WTC11 (cell line): ENCODE measurements around the gene ZNF19. TPM values are rescaled to one million over a fixed set of nuclear protein-coding genes. Genes with fewer than 3 reads are reported as not detected.

ENCODE experiments used
- ATAC-seq: fragments of 200-7000 bp; cut with Tn5 transposase; 2 replicates; pipeline ENCODE4 v1.10.0; 2021; ENCODE audit warnings: mild to moderate bottlenecking, moderate library complexity
- CTCF ChIA-PET: fragments of 300-600 bp; sonication (Branson Sonifier 250); formaldehyde crosslinking; loops from one replicate; lab custom pipeline; 2021; ENCODE audit warnings: antibody characterized with exemption; lab: Charles Lee
- POLR2A ChIA-PET: fragments of 350-600 bp; sonication (Branson Sonifier 250); formaldehyde crosslinking; loops from one replicate; lab custom pipeline; 2021; ENCODE audit warnings: antibody characterized with exemption; lab: Charles Lee
- DNase-seq: peaks from one replicate; pipeline ENCODE4 v3.0.0; 2021; ENCODE audit warnings: low spot score
- H3K27ac Mint-ChIP-seq: 2 replicates; pipeline ENCODE4 v1.8.0; 2021; ENCODE audit warnings: mixed read lengths
- H3K27me3 Mint-ChIP-seq: 2 replicates; pipeline ENCODE4 v1.8.0; 2021; ENCODE audit warnings: low read depth, mild to moderate bottlenecking, moderate library complexity, mixed read lengths
- H3K36me3 Mint-ChIP-seq: 2 replicates; pipeline ENCODE4 v1.8.0; 2021; ENCODE audit warnings: mixed read lengths
- H3K4me1 Mint-ChIP-seq: 2 replicates; pipeline ENCODE4 v1.8.0; 2022; ENCODE audit warnings: mixed read lengths
- H3K4me3 Mint-ChIP-seq: 2 replicates; pipeline ENCODE4 v1.8.0; 2021; ENCODE audit warnings: mild to moderate bottlenecking, moderate library complexity, mixed read lengths
- H3K9me3 Mint-ChIP-seq: 2 replicates; pipeline ENCODE4 v1.8.0; 2021; ENCODE audit warnings: mixed read lengths
- GRHL2 ChIP-seq: fragments of 250-450 bp; sonication (Bioruptor Pico); IDR thresholded peaks from 2 replicates; pipeline ENCODE4 v1.8.0; 2022; ENCODE audit warnings: mild to moderate bottlenecking, moderate library complexity; ENCODE audit not compliant: insufficient replicate concordance, severe bottlenecking
- GTF2I ChIP-seq: fragments of 250-450 bp; sonication (Bioruptor Pico); conservative IDR thresholded peaks from 2 replicates; pipeline ENCODE4 v1.4.0; 2021; ENCODE audit warnings: mild to moderate bottlenecking
- JAZF1 ChIP-seq: fragments of 250-450 bp; sonication (Bioruptor Pico); IDR thresholded peaks from 2 replicates; pipeline ENCODE4 v1.9.0; 2021; ENCODE audit warnings: moderate library complexity, mild to moderate bottlenecking, inconsistent platforms
- MYBL2 ChIP-seq: sonication (generic); formaldehyde crosslinking; IDR thresholded peaks from 2 replicates; pipeline ENCODE4 v1.8.1; 2023; ENCODE audit warnings: mild to moderate bottlenecking, moderate library complexity, missing genetic modification reagents
- NFE2L1 ChIP-seq: sonication (generic); formaldehyde crosslinking; IDR thresholded peaks from 2 replicates; pipeline ENCODE4 v1.8.1; 2023; ENCODE audit warnings: missing genetic modification reagents
- NR2C2 ChIP-seq: sonication (generic); formaldehyde crosslinking; IDR thresholded peaks from 2 replicates; pipeline ENCODE4 v1.8.0; 2022; ENCODE audit warnings: mild to moderate bottlenecking, missing genetic modification reagents
- SOX15 ChIP-seq: fragments of 250-450 bp; sonication (Bioruptor Pico); IDR thresholded peaks from 2 replicates; pipeline ENCODE4 v1.9.0; 2021; ENCODE audit warnings: mild to moderate bottlenecking
- TEAD1 ChIP-seq: sonication (generic); formaldehyde crosslinking; IDR thresholded peaks from 2 replicates; pipeline ENCODE4 v1.8.0; 2022; ENCODE audit warnings: mild to moderate bottlenecking, missing genetic modification reagents
- ZNF121 ChIP-seq: sonication (generic); formaldehyde crosslinking; IDR thresholded peaks from 2 replicates; pipeline ENCODE4 v1.8.0; 2023; ENCODE audit warnings: missing genetic modification reagents
- ZNF263 ChIP-seq: sonication (generic); formaldehyde crosslinking; IDR thresholded peaks from 2 replicates; pipeline ENCODE4 v1.8.1; 2022; ENCODE audit warnings: low read depth, mild to moderate bottlenecking, moderate library complexity, missing genetic modification reagents
- ZNF423 ChIP-seq: fragments of 250-450 bp; sonication (Bioruptor Pico); IDR thresholded peaks from 2 replicates; pipeline ENCODE4 v2.1.2; 2022; ENCODE audit warnings: mild to moderate bottlenecking, moderate library complexity
- ZNF671 ChIP-seq: fragments of 250-450 bp; sonication (Bioruptor Pico); IDR thresholded peaks from 2 replicates; pipeline ENCODE4 v1.8.0; 2021; ENCODE audit warnings: mild to moderate bottlenecking
- total RNA-seq: library from RNA; stranded (reverse); gene quantifications from 3 replicates; pipeline ENCODE4 v1.2.3, GENCODE V29; 2021
- TF ChIP-seq, protein P1 (sequence below): sonication (generic); formaldehyde crosslinking; IDR thresholded peaks from 2 replicates; pipeline ENCODE4 v1.8.0; 2022; ENCODE audit warnings: mild to moderate bottlenecking, missing genetic modification reagents
- TF ChIP-seq, protein P2 (sequence below): sonication (generic); formaldehyde crosslinking; IDR thresholded peaks from 2 replicates; pipeline ENCODE4 v1.8.1; 2022; ENCODE audit warnings: mild to moderate bottlenecking, moderate library complexity, missing genetic modification reagents
- TF ChIP-seq, protein P3 (sequence below): sonication (generic); formaldehyde crosslinking; IDR thresholded peaks from 2 replicates; pipeline ENCODE4 v1.8.1; 2022; ENCODE audit warnings: low read depth, mild to moderate bottlenecking, moderate library complexity, missing genetic modification reagents, borderline replicate concordance
- TF ChIP-seq, protein P4 (sequence below): fragments of 200-600 bp; IDR thresholded peaks from 2 replicates; pipeline ENCODE4 v1.8.0; 2022; ENCODE audit warnings: antibody characterized with exemption

ZNF19 gene
- total RNA-seq, 1 experiment from 2014 or later: 4.3 TPM

DNA sequence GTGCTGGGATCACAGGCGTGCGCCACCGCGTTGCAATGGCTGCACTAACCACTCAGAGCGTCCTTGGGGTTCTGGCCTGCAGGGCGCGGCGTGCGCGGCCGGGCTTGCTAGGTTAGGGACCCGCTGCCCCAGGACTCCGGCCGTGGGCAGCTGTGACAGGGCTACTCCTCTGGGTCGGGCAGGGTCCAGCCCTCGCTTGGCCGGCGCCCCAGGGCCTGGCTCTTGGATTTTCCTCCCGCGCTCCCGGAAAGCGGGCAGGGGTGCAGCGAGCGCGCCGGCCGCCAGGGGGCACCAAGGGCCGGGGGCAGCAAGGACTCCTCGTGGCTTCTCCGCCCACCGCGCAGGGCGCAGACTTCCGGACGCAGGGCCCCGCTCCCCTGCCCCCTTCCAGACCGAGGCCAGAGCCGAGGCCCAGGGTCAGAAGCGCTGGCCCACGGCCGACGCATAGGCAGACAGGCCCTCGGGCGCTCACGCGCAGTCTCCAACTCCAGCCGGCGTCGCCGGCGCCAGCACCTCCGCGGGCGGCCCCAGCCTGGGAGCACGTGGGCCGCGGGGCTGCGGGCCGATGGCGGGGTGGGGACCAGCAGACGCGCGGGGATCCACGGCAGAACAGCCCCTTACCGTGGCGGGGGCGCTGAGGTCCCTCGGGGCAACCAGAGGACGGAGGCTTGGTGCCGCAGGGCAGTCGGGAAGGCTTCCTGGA lies 47.6 kb downstream of the ZNF19 start (continued):
- TF ChIP-seq ZNF263 (CRISPR knock-in tag) (peak; percentile 41; the same call in 1 of the 2 replicates), GTF2I (CRISPR knock-in tag) (no peak), MYBL2 (CRISPR knock-in tag) (no peak), JAZF1 (CRISPR knock-in tag) (no peak)
- TF ChIP-seq, protein P1, sequence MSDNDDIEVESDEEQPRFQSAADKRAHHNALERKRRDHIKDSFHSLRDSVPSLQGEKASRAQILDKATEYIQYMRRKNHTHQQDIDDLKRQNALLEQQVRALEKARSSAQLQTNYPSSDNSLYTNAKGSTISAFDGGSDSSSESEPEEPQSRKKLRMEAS (CRISPR knock-in tag): peak; percentile 71; the same call in 1 of the 2 replicates
- TF ChIP-seq, protein P2, sequence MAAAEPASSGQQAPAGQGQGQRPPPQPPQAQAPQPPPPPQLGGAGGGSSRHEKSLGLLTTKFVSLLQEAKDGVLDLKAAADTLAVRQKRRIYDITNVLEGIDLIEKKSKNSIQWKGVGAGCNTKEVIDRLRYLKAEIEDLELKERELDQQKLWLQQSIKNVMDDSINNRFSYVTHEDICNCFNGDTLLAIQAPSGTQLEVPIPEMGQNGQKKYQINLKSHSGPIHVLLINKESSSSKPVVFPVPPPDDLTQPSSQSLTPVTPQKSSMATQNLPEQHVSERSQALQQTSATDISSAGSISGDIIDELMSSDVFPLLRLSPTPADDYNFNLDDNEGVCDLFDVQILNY (CRISPR knock-in tag): 0 out of 2 replicates have a peak, but pooled peaks have one; percentile 27

DNA sequence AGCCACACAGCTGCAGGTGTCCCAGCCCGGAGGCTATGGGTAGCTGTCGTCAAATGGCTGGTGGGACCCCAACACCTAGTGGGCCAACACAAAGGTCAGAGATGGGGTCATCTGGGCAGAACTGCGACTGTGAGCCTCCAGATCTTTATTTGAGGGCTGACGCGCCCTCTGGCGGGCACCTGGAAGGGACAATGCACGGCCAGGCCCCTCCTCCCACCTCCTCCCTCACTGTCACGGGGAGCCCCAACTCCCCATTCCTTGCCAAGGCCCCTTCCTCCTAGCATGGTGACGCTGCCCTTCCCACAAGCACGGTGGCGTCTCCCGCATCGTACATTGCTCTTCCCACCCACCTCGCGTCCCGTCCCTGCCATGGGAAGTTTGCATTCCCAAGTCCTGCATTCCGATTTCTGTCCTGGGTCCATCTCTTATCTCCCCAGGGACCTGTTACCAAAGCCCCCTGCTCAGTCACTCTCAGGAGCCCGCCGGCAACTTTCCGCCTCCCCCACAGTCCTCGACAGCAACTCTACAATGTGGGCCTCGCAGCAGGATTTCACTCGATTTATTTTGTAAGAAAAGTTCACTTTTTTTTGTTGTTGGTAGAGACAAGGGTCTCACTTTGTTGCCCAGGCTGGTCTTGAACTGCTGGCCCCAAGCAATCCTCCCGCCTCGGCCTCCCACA lies 48.3 kb downstream of the ZNF19 start:
- ChIA-PET CTCF (interaction anchor here (0.6 to 1.8 kb wide), 6 partner anchors 11 to 113 kb away, joined by 3 to 12 read pairs (median 5); no protein-coding TSS in a partner anchor), POLR2A (no interaction called here)
- TF ChIP-seq ZNF671 (CRISPR knock-in tag) (no peak), NR2C2 (no peak), NFE2L1 (no peak), ZNF121 (0 out of 2 replicates have a peak, but pooled peaks have one; percentile 21)
- TF ChIP-seq, protein P3, sequence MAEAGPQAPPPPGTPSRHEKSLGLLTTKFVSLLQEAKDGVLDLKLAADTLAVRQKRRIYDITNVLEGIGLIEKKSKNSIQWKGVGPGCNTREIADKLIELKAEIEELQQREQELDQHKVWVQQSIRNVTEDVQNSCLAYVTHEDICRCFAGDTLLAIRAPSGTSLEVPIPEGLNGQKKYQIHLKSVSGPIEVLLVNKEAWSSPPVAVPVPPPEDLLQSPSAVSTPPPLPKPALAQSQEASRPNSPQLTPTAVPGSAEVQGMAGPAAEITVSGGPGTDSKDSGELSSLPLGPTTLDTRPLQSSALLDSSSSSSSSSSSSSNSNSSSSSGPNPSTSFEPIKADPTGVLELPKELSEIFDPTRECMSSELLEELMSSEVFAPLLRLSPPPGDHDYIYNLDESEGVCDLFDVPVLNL (CRISPR knock-in tag): no peak
- TF ChIP-seq, protein P4, sequence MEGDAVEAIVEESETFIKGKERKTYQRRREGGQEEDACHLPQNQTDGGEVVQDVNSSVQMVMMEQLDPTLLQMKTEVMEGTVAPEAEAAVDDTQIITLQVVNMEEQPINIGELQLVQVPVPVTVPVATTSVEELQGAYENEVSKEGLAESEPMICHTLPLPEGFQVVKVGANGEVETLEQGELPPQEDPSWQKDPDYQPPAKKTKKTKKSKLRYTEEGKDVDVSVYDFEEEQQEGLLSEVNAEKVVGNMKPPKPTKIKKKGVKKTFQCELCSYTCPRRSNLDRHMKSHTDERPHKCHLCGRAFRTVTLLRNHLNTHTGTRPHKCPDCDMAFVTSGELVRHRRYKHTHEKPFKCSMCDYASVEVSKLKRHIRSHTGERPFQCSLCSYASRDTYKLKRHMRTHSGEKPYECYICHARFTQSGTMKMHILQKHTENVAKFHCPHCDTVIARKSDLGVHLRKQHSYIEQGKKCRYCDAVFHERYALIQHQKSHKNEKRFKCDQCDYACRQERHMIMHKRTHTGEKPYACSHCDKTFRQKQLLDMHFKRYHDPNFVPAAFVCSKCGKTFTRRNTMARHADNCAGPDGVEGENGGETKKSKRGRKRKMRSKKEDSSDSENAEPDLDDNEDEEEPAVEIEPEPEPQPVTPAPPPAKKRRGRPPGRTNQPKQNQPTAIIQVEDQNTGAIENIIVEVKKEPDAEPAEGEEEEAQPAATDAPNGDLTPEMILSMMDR: peak; percentile 57
- Mint-ChIP-seq H3K4me1 (peaks cover 7% of the 10 kb centered on the region; the same call in 1 of the 2 replicates), H3K27me3 (peaks cover 15% of the 10 kb centered on the region), H3K9me3 (peaks cover 21% of the 10 kb centered on the region), H3K36me3 (no peaks in the 10 kb centered on the region), H3K27ac (no peak overlapping the region), H3K4me3 (no peak overlapping the region; the same call in 1 of the 2 replicates)
- ATAC-seq (peak; percentile 72), DNase-seq (peak; percentile 77)

DNA sequence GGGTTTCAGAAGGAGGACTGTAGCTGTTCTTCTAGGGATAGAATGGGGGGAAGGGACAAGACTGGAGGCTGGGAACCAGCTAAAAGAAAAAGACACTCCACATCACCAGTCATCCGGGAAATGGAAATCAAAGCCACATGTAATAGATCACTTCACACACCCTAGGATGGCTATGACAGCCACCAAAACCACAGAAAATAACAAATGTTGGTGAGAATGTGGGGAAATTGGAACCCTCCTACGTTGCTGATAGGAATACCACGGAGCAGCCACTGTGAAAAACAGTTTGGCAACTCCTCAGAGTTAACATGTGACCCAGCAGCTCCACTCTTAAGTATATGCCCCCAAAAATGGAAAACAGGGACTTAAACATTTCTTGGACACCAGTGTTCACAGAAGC lies 49.6 kb downstream of the ZNF19 start:
- ChIA-PET POLR2A (no interaction called here), CTCF (interaction anchor here (0.9 to 1.8 kb wide), 5 partner anchors 10 to 171 kb away, joined by 3 to 12 read pairs (median 5); no protein-coding TSS in a partner anchor)
- Mint-ChIP-seq H3K4me3 (no peak overlapping the region), H3K9me3 (peaks cover 9% of the 10 kb centered on the region), H3K36me3 (no peaks in the 10 kb centered on the region), H3K27ac (no peak overlapping the region), H3K27me3 (peaks cover 12% of the 10 kb centered on the region), H3K4me1 (peaks cover 7% of the 10 kb centered on the region; the same call in 1 of the 2 replicates)
- no peak for ATAC-seq
- no peak for DNase-seq
- no peak for TF ChIP-seq ZNF423 (CRISPR knock-in tag)
- TF ChIP-seq SOX15: no peak
- TF ChIP-seq TEAD1 (CRISPR knock-in tag): no peak
- TF ChIP-seq GRHL2 (CRISPR knock-in tag): no peak
